NCI-H2196 treated with DMSO at 0.1 percent for 48 hours (cell line): ENCODE data around the gene PKD1.

Experiments
- DNase-seq: peaks from one replicate; lab custom pipeline; 2025; ENCODE audit not compliant: unreplicated experiment; lab: John Stamatoyannopoulos, UW

Gene PKD1

DNA sequence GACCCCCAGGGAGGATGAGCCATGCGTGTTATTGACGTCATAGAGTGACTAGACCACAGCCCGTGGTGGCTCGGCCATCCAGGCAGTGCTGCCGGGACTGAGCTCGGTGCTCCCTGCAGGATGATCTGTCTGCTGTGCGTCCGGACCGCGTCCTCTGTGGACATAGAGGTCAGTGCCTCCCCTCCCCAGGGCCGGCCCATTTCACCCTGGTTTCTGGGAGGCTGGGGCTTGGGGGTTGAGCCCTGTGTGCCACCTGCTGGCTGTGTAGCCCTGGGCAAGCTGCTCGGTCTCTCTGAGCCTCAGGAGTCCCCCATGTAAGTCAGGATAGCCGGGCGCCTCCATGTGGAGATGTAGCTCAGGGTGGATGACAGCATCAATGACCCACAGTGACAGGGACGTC, 79.6 kb downstream of the PKD1 start:
- DNase-seq = no peak

DNA sequence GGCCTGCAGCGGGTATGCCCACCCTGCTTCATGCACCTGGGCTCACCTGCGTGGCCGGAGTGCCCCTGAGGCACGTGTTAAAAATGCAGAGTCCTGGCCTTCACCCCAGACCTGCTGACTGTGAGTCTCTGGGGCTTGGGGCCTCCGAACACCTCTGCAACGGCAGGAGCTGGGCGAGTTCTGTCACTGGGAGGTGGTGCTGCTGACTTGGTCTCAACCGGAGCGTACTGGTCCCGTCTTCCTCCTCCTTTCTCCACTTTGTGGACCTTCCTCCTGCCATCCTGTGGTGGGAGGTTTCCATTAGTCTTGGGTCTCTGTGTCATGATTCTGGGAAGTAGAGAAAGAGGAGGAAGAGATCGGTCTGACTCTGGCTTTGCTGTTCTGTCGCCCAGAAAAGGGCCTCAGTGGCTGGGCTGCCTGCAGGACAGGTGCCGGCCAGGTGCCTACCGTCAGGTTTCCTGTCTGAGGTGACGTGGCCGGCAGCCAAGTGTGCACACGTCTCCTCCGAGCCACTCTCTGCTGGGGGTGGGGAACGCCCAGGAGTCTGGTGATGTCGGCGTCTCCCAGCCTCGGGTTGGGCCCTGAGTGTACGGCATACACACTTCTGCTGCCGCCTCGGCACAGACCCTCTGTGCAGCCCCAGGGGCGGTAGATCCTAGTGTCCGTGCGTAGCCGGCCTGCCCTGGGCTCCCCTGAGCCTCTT, 81.0 kb downstream of the PKD1 start:
- peak; percentile 79 for DNase-seq

DNA sequence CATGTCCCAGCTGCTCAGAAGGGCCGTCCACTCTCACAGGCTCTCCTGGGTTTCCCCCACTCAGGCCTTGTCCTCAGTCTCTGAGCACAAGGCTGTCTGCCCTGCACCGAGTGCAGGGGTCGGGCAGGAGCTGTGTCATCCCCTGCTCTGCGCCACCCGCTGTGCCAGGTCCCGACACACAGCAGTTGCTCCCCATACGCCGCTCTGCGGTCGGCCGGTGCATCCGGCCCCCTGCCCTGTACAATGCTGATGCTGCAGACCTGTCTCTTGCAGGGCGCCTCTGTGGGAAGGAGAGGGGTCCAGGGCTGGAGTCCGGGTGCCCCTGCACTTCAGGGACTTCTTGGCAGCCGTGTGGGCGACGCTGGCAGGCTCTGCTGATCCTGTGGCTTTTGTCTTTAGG, 81.8 kb downstream of the PKD1 start:
- no peak for DNase-seq

DNA sequence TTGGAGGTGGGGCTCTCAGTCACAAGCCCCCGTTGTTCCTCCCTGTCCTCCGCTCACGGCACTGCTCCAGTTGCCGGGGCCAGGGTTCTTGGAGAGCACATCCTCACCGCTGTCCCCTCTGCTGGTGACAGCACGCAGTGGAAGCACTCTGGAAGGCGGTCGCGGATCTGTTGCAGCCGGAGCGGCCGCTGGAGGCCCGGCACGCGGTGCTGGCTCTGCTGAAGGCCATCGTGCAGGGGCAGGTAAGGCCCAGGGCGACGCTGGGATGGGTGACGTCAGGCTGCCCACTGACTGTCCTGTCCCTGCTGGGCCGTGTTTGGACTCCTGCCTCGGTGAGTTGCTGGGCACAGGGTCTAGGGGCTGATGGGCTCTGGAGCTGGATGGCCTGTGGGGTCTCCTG, 82.5 kb downstream of the PKD1 start:
- DNase-seq = no peak

DNA sequence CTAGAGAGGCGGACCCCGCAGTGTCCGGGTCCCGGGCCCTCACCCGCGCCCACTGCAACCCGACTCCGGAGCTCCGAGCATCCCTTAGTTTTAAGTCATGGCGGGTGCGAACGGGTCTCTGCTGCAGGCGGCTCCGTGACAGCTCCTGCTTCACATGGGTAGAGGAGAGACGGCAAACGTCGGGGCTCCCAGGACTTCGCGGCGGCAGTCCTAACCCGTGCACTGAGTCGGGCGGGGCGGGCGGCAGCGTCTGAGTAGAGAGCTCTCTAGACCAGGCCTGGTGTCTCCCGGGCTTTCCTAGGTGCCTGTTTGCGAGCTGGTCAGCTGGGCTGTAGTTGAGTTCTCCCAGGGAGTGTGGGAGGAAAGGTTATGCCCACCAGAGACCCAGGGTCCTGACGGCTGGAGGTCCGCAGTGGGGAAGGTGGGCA, 87.6 kb downstream of the PKD1 start:
- DNase-seq = no peak

DNA sequence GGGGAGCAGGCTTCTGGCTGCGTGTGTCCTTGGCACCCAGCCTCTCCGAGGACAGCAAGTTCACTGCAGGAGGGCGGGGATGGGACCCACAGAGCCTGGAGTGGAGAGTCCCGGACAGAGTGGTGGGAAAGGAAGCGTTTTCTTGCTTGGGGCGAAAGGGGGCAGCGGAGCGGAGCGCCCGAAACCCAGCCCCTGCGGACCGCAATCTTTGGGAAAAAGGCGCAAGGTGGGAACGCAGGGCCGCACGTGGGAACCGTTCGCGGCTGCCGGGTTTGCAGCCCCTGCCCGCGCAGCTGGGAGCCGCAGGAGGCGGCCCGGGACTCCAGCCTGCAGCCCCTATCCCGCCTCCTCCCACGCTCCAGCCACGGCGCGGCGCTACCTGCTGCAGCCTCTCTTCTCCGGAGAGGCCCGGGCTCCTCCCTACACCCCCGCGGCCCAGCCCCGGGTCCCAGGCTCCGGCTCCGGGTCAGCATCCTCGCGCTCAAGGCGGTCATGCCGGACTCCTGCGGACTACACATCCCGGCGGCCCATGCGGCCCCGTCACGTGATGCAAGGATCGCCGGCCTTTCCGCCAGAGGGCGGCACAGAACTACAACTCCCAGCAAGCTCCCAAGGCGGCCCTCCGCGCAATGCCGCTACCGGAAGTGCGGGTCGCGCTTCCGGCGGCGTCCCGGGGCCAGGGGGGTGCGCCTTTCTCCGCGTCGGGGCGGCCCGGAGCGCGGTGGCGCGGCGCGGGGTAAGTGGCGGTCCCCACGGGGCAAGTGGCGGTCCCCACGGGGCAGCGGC, 88.2 kb downstream of the PKD1 start, which contains the start of the genes NTHL1 and TSC2:
TSS of gene NTHL1 (minus strand) at position 505 of the 786 bp plus-strand sequence. CDS start at position 494, 11 bp downstream.
TSS of gene TSC2 (plus strand) at position 656 of the 786 bp plus-strand sequence. CDS start 631 bp downstream, outside the sequence.
- DNase-seq = peak; percentile 95

DNA sequence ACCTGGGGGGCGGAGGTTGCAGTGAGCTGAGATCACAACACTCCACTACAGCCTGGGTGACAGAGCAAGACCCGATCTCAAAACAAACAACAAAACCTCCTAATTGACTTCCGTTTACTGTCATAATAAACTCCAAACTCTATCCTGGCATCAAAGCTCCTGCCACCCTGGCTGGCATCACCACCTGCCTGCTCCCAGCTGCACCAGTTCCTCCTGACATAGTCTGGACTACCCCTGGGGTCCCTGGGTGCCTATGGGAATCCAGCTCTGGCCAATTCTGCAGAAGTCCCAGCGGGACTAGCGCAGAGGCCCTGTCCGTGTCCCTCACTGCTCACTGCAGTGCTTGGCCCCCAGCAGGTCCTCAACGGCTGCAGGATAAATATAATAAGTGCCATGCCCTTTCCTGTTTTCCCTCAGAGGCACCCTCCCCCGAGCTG, 88.8 kb downstream of the PKD1 start:
- DNase-seq = no peak

DNA sequence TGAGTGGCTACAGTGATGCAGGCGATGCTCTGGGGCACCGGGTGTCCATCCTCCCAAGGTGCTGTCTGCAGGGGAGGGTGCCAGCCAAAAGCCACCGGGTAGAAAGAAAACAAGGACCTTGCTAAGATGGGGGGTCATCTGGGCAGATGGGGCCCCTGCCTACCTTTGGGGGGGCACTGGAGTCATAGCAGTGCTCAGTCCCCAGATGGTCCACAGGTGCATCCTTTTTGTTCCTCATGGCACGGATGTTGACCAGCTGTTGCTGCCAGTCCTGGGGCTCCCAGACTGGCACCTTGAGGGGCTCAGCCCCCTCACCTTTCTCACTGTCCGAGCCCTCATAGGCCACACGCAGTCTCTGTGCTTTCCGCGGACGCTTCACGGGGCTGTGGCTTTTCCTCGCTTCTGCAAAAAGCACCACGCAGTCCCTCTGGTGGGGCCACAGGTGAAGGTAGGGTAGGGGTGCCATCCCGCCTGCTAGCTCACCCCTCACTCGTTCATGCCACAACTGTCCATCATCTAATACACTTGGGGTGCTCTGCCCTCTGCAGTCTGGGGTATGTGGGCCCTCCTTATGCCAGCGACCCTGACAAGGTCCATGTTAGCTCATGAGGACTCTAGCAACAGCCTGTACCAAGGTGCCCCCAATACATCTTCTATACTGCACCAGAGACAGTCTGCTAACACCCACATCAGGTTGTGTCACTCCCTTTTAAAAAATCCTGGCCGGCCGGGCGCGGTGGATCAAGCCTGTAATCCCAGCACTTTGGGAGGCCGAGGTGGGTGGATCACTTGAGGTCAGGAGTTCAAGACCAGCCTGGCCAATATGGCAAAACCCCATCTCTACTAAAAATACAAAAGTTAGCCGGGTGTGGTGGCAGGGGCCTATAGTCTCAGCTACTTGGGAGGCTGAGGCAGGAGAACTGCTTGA, 89.5 kb downstream of the PKD1 start:
- no peak for DNase-seq

DNA sequence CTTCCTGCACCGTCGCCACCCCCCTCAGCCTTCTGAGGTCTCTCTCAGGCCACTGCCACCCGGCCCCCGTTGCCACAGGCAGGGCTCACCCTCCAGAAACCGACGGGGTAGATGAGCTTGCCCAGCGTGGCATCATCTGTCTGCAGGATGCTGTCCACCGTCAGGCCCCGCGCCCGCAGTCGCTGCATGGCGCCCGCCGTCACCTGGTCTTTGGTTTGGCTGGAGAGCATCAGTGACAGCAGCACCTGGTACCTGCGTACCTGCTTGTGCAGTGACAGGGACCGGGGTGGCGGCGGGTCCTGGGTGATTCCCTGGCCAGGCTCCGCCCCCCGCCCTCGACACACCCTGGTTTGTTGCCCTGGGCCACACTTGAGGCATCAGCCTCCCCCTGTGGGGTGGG, 91.2 kb downstream of the PKD1 start:
- DNase-seq = no peak

DNA sequence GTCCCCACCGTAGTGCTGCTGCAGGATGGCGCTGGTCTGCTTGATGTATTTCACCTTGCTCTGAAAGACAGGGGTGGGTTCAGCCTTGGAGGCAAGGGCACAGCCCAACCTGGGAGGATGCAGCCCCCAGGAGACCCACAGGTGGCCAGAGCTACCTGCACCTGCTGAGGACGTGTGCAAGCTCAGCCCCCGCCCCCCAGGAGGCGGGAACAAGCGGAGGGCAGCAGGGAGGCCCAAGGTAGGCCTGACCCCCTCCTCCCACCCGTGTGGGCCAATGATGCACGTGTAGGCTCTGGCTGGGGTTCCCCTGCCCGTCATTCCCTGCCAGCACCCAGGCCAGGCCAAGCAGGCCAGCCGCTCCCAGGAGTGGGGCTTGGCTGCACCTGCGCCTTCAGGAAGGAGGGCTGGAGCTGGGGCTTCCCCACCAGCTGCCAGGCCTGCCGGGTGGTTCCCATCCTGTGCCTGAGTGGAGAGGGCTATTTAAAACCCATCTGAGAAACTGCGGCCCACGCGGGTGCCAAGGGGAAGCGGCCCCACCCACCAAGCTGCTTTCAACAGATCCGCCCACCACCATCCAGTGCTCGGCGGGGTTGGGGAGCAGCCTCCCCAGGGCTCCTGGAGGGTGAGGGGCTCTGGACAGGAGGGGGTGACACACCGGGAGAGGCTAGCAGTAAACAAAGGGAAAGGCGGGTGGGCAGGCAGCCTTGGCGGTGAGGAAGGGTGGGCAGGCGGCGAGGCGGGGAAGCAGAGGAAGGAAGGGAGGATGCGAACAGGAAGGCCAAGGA, 91.8 kb downstream of the PKD1 start:
- DNase-seq = peak; percentile 84

DNA sequence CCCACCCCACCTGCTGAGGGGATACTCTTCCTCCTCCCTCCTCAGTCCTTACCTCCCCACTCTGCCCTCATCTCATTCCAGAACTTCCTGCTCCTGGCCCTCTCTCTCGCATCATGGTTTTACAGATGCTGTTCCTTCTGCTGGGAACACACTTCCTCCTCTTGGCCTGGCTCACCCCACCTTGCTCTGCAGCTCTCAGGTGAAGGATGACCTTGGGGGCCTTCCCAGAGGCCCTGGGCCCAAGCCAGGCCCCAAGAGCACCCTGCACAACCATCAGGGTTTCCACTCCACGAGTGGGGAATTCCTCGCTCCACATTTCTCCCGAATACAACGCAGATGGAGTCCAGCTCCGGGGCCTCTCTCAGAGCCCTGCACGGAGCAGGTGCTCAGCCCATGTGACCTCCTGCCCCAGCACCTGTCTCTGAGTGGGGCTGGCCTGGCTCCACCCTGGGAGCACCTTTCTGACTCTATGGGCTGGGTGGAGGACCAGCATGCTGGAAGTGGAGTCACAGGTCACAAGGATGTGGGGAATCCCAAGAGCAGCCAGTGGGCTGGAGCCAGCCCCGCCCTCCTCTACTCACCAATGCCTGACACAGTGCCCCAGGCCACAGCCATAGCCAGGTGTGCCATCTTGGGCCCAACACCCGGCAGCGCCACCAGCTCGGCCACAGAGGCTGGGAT, 92.6 kb downstream of the PKD1 start:
- DNase-seq = peak; percentile 90

DNA sequence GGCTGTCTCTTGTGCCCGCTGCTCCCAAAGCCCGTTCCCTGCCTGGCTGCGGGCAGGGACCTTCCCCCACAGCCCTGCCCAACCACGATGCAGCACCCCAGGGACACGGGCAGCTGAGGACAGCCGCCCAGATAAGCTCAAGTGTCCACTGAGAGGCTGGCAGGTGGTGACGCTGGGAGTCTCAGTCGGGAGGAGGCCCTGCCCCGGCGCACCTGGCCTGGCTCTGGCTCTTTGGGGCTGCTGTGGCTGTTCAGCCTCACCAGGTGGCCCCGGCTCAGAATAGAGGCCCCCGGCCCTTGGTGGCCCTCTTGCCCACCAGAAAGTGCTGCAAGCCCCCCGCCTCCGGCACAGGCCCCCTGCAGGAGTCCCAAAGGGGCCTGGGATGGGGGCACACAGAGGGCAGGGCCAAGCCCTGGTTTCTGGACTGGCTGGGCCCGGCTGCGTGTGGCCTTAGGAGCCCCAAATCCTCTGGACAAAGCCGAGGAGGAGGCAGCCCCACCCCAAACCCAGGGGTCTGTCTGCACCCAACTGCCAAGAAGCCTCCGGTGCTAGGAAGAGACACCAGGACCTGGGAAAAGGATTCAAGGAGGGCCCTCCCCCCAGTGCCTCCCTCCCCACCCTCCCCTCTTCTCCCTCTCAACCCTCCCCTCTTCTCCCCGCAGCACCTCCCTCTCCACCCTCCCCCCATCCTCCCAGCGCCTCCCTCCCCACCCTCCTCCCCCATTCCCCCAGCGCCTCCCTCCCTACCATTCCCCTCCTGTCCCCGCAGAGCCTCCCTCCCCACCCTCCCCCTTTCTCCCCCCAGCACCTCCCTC, 93.3 kb downstream of the PKD1 start:
- DNase-seq = peak; percentile 88

DNA sequence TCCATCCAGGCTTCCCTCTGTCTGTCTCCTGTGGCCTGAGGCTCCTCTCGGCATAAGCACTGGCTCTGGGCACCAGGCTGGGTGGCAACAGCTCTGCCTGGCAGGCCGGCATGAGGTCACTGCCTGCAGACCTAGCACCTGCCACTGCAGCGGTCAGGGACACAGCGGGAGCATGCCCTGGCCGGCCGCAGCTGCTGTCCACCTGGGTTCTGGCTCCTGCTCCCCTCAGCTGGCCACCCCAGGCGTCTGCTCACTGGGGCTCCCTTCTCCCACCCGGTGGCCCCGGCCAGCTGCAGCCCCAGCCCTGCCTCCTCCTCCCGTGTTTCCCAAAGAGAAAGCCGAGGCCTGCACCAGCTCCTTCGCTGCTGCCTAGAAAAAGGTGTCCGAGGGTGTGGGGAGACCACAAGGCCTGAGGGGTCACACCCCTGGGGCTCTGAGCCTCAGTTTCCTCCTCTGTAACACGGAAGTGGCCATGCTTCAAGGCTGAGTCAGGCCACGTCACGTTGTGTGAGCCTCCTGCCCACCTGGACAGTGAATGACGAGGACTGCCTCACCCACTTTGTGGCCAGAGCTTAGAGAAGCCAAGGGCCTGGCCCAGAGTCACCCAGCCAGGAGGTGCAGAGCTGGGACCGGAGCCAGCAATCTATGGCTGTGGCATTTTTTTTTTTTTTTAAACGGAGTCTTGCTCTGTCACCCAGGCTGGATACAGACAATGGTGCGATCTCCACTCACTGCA, 94.7 kb downstream of the PKD1 start:
- DNase-seq = peak; percentile 67

DNA sequence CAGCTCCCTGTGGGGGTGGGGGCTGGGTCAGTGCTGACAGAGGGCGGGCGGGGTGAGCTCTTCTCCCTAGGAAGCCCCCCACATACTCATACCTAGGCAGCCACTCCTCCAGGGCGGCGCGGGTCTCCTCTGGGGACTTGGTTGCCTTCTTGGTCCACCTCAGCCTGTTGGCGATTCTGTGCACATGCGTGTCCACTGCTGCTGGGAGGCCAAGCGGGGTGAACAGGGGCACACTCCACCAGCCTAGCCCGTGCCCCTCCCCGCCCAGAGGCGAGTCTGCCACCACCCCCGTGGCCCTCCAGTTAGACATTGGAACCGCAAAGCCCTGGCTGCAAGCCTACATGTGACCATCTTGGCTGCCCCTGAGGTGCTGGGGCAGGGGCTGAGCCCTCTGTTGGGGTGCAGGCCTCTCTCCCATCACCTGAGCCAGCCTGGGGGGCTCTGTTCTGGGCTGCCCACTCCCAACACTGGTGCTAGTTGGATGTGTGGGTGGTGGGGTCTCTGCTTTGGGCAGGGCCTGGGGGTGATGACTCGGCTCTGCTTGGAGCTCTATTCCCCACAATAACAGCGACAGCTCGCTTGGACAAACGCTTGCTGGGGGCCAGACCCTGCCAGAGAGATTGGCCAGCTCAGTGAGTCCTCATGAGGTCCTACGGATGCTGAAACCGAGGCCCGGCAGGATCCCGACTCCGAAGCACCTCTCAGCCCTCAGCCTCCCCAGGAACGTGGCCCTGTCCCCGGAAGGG, 95.5 kb downstream of the PKD1 start:
- no peak for DNase-seq

DNA sequence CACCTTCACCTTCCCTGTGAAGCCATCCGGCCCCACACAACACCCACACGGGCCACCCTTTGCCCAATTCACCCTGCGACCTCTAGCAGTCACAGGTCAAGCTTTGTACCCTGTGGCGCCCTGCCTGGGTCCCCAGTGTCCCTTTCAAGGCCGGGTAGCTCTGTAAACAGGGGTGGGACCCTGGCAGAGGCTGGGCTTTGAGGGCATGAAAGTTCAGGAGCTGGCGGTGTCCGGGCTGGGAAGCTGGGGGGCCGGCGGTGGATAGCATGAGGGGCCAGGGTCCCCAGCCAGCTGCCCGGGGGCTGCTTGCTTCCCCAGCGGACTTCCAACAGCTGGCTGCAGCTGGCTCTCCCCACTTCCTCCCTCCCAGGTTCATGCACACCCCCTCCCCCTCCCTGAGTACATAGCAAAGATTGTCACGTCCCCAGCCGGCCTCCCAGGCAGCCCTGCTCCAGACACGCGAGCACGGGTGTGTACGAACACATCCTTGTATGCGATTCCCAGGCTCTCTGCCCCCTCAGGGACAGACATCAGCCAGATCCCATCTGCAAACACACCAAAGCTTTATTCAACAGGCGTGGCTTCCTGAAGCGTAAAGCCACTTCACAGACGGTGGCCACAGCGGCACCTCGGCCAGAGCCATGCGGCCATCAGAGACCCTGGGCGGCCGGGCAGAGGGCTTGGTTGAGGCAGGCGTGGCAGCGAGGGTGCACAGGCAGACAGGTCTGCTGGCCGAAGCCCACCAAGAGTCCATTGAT, 96.2 kb downstream of the PKD1 start:
- no peak for DNase-seq
